Hippocampal formation (tissue), 2 donors: ENCODE measurements around the gene FOXQ1.
"Not testable (repeated sequence)": the region's sequence is repeated elsewhere in the genome, so short reads cannot be mapped to it uniquely, and the experiment has no call there.

ENCODE experiments used
- DNase-seq, 2 donors: peaks; one replicate each; lab custom pipeline; 2025; lab: John Stamatoyannopoulos, UW

The FOXQ1 gene

DNA sequence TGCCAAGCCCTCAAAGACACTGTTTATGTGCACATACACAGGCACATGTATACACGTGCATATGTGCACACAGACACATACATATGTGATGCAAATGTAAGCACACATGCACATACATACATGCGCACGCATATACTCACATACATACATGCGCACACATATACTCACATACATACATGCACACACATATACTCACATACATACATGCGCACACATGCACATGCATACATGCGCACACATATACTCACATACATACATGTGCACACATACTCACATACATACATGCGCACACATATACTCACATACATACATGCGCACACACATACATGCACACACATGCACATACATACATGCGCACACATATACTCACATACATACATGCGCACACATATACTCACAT, 20.5 kb upstream of the FOXQ1 start:
- DNase-seq, result no peak

DNA sequence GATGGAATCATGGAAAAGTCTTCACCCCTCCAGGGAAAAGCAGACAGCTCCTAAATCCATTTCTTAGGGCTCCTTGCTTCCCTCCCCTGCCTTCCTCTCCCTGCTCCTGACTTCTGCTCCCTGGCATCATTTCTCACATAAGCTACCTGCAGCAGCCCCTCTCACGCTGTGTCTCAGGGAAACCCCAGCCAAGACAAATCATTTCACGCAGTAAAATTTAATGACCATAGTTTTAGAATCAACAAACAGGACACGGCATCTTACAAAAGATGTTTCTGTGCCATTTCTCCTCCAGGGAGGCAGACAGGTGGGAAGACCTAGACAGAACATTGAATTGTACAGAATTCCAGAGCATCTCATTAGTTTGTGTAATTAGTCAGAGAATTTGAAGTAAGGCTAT, 16.5 kb upstream of the FOXQ1 start:
- no peak for DNase-seq

DNA sequence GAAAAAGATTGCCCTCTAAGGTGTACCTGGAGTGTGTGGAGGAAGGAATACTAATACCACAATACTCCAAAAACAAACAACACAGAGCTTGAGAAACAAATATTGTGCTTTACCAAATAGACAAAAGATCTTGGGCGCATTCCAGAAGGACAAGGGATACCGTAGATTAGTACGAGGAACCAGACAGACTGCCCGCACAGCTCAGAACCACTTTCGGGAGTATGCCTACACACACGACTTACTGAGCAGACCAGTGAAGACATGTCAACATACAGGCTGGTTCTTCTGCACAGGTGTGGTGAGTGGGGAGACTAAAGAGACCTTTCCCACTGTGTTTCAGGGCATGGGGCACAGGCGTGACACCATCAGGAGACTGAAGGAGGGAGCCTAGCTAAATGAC, 15.8 kb upstream of the FOXQ1 start:
- no peak for DNase-seq

DNA sequence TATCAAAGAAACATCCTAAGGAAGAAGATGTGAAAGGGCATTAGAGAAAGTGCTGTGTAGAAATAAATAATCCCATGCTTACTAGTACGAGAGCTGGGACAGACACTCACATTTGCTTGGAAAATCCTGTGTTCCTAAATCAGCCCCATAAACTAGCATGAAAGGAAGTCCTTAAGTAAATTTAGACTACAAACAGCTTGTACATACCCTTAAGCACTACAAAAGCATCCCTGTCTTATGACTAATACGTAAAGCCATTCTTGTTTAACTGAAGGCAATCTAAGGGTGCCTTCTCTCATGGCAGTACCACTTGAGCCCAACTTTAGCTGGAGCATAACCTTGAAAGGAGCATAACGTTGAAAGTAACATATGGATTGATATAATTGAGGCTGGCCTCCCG, 15.4 kb upstream of the FOXQ1 start:
- no peak for DNase-seq

DNA sequence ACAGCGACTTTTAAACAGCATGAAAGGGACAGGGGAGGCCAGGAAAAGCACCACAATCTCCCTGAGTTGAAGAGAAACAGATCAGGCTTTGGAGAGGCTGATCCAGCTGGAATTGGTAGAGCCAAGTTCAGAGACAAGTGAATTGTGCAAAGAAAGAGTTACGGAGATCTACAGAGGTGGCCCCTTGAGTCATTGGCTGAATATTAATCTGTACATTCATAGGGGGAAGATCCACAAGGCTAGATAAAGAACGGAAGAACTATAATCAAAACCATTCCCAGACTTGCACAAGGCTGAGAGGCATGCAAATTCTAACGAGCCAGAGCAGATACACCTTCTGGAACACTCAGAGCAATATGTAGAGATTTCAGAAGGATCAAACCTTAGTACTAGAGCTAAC, 14.2 kb upstream of the FOXQ1 start:
- DNase-seq, result no peak

DNA sequence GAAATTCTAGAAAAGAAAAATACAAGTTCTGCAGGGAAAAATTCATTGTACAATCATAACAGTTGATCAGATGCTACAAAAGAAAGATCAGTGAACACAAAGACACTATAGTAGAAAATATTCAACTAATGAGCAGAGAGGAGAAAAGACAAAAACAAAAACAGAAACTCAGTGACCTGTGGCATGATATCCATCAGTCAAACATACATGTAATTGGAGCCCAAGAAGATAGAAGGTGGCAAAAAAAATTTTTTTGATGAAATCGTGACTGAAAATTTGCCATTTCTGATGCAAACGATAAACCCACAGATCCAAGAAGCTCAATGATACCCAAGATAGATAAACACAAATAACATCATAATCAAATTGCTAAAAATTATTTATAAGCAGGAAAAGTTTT, 13.1 kb upstream of the FOXQ1 start:
- DNase-seq, result no peak

DNA sequence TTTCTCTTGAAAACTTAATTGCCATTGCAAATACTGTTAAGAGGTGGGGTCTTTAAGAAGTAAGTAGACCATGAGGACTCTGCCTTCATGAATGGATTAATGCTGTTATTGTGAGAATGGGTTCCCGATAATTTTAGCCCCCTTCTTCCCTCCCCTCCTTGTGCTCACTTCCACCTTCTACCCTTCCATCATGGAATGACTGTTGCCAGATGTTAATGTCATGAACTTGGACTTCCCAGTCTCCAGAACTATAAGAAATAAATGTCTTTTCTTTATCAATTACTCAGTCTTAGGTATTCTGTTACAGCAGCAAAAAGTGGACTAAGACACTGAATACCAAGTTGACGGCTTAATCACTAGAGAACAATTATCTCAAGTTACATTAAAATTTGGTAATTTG, 5.8 kb upstream of the FOXQ1 start:
- no peak for DNase-seq

DNA sequence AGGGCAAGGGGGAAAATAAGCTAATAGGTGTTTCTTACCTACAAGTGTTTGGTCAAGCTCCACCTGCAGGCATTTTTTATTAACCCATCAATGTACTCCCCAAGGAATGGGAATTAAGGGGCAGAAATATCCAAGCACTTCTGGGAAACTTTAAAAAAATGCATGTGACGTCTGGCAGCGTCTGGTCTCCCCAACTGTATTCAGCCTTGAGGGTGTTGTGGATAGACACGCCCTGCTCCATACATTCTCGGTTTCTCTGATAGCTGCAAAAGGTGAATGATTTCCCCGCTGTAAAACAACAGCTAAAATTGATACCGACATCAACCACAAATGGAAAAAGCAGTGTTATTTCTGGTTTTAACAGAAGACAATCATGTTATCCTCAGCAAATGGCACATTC, 2.5 kb upstream of the FOXQ1 start:
- no peak for DNase-seq

DNA sequence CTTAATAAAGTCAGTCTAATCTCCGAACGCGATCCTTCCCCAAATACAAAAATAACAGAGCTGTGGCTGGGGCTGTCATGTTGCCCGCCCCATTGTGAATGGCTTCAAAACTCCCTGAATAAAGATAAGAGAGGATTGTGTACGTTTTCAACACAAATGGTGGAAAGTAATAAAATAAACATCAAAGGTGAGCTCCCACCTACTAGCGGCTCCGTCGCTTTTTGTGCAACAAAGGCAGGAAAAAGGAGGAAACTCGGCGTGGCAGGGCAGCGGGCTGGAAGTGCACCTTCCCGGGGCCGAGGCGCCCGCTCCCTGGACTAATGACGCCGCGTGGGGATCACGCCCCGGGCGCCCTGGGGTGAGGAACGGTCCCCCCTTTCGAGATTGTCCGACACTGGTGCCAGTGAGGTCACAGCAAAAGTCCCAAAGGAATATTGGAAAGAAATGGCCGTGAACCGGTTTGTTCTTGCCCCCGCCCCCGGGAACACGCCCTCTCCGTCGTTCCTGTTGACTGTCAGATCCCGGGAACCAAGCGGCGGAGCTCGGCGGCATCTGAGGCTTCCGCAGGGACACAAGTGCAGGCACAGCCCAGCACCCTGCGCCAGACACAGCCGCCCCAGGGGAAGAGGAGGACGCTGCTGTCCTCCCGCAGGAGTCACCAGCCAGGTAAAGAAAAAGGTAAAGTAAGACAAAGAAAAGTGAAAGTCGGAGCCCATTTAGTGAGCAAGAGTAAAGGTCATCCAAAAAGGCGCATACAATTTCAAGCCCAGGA, 1.1 kb upstream of the FOXQ1 start:
- no peak for DNase-seq

DNA sequence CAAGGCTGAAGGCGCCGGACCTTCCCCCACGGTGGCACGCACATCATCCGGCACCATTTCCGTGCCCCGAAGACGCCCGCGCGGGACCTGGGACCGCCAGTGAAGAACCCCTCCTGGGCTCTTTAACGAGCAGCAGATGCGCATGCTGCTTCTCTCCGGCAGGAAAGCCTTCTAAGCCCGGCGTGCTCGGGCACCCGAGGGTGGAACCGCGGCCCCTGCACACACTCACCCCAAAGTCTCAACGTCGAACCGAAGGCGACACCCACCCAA, 240 bp downstream of the FOXQ1 start:
- DNase-seq, result no peak

DNA sequence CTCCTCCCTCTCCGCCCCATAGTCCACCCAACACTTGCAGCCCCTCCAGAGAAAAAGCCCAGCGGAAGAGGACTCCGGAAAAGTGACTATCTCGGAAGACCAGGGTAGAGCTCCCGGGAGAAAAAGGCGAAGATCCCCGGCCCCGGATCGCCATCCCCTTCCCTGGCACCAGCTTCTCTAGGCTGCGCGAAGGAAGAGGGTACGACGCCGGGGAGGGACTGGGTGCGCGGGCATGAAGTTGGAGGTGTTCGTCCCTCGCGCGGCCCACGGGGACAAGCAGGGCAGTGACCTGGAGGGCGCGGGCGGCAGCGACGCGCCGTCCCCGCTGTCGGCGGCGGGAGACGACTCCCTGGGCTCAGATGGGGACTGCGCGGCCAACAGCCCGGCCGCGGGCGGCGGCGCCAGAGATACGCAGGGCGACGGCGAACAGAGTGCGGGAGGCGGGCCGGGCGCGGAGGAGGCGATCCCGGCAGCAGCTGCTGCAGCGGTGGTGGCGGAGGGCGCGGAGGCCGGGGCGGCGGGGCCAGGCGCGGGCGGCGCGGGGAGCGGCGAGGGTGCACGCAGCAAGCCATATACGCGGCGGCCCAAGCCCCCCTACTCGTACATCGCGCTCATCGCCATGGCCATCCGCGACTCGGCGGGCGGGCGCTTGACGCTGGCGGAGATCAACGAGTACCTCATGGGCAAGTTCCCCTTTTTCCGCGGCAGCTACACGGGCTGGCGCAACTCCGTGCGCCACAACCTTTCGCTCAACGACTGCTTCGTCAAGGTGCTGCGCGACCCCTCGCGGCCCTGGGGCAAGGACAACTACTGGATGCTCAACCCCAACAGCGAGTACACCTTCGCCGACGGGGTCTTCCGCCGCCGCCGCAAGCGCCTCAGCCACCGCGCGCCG, 822 bp downstream of the FOXQ1 start:
- no peak for DNase-seq

DNA sequence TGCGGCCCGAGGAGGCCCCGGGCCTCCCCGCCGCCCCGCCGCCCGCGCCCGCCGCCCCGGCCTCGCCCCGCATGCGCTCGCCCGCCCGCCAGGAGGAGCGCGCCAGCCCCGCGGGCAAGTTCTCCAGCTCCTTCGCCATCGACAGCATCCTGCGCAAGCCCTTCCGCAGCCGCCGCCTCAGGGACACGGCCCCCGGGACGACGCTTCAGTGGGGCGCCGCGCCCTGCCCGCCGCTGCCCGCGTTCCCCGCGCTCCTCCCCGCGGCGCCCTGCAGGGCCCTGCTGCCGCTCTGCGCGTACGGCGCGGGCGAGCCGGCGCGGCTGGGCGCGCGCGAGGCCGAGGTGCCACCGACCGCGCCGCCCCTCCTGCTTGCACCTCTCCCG, 1.5 kb downstream of the FOXQ1 start:
- DNase-seq, result no peak

DNA sequence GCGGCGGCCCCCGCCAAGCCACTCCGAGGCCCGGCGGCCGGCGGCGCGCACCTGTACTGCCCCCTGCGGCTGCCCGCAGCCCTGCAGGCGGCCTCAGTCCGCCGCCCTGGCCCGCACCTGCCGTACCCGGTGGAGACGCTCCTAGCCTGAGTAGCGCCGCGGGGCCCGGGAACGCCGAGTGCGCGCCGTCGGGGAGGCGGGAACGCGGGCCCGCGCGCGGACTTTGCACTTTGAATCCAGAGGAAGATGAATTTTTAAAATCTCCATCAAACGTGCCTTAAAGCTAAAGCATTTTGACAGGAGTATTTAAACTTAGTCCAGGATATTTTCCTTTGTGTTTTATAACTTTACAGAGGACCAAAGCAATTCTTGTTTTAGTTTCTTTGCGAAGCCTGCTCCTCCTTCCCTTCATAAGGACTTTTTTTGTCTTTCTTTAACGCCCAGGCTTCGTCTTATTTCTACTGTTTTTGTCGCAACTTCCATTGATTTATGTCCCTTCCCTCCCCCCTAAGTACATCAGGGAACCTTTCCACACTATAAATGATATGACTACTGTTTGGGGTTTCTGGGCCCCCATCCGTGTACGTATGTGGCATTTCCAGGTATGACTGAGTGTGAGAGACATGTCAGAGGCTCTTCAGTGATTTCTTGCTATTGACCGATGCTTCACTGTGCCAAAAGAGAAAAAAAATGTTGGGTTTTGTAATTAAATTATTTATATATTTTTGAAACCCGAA, 2.0 kb downstream of the FOXQ1 start:
- no peak for DNase-seq

DNA sequence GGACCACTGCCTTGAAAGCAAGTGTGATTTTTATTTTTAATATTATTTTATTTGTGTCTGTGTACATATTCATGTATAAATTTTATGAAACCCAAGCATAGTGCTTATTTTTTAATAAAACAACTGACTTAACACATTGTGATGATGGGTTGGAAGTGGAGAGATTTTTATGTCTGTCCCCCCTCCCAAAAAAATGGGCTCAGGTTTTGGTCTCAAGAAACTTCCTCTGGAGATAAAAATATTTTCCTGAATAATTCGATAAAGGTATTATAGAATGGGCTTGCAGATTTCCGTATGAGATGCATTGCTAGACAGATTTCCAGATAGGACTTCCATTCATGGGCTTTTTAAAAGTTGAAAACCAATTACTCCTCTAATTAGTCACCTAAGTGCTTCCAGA, 2.7 kb downstream of the FOXQ1 start:
- no peak for DNase-seq

DNA sequence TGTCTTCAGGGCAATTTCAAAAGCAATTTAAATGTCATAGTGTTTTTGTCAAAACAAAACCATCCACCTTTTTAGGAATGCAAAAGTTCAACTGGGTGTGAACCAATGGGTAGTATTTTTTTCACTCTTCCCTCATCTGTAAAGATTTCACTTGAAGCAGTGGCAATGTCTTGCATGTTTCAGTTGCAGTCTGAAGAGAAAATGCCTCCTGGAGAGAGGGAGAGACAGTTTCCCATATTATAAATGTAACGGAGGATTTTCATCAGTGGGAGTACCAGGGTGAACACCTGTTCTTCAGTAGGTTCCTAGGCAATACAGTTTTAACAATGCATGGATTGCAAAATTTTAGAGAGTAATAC, 3.3 kb downstream of the FOXQ1 start:
- no peak for DNase-seq

DNA sequence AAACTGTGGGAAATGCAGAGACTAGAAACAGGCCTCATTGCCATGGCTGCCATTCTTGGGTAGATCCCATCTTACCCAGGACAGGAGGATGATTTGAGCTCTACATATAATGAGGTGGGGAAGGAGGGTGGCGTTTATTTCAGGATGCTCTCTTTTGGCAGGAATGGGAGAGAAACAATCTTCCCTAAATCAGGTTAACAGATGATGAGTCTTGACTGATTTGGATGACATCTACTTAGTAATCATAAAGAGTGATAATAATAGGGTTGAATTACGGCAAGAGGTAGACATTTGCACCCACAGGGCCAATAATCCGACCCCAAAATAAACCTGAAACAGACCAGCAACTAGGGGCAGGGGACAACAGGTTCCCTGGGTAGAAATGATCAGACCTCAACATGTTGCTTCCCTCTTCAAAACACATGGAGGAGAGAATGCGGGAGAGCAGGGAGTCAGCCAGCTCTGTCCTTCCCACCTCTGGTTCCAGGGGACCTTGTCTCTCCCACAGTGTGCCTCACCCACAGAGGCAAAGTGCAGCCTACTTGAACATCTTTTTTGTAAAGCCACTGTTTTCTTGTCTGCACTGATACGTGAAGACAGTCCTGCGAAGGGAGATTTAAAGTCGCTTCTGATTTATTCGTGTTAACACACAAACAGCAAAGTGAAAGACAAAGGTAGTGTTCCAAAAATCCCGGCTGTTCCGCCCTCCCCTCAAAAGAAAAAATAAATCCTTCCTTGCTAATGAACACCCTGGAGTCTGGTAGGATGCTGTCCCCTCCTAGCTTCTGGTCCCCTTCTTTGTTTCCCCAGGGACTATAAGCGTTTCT, 3.9 kb downstream of the FOXQ1 start:
- no peak for DNase-seq

DNA sequence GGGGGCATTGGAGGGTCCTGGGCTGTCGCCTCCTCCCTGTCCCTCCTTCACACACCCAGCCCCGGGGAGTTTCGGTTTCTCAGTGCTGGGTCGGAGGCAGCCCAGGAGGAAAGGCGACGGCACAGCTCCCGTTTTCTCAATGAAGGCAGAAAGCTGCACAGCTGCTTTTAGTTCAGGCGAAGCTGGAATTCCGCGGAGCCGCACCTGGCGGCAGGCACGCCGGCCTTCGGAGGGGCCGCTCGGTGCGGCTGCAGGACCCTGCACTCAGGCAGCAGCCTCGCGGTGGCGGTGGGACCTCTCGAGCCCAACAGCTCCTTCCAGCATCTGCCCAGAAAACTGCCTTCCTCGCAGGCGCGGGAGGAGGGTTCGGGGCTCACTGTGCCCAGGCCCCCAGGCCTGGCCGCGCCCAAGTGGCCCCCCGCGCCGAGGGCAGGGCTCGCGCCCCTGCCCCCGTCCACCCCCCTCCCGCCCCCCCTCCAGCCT, 4.6 kb downstream of the FOXQ1 start:
- DNase-seq, result no peak

DNA sequence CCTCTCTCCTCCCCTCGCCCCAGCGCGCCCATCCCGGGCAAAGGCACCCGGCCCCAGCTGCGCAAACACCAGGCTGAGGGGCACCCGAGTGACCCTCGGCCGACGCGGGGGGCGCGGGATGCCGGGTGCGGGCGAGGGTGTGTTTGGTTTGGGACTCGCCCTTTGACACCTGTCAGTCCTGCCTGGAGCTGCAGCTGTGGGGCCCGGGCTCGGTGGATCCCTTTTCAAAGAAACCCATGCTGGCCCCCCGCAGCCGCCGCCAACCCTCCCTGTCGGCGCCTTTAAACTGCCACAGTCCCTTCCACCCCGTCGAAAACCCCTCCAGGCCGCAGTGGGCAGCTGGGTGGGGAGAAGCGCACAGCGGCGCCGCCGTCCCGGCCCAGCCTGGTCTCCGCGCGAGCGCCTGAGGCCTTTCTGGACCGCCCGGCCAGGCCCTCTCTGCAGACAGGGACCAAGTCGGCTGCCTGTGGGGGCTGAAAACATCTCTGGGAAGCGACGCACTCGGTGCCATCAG, 5.5 kb downstream of the FOXQ1 start:
- DNase-seq, result no peak

DNA sequence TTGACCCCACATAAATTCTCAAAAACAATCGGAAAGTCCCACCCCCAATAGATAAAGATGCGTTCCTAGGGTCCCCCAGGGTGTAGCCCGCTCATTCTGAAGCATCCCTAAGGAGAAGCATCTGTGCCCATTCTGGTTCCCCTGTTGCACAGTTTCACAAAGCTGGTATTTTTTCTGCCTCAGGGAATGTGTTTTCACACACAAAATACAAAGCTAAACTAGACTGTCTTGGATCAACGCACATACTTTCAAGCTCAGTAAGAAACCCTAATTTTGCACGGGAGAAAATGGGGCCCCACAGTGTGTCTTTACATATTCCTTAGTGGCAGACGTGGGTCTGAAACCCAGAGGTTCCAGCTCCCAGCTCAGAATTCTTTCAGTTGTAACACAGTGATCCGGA, 6.1 kb downstream of the FOXQ1 start:
- no peak for DNase-seq

DNA sequence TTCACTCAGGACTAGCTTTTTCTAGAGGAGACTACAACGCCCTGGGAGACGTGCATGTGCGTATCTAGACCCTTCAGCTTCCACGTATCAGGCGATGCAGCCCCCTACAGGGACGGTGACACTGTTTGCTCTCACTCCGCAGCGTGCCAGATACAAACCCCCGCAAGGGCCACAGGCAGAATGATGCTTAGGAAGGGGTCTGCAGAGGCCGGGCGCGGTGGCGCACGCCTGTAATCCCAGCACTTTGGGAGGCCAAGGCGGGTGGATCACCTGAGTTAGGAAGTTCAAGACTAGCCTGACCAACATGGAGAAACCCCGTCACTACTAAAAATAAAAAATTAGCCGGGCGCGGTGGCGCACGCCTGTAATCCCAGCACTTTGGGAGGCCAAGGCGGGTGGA, 6.7 kb downstream of the FOXQ1 start:
- not testable (repeated sequence) for DNase-seq

DNA sequence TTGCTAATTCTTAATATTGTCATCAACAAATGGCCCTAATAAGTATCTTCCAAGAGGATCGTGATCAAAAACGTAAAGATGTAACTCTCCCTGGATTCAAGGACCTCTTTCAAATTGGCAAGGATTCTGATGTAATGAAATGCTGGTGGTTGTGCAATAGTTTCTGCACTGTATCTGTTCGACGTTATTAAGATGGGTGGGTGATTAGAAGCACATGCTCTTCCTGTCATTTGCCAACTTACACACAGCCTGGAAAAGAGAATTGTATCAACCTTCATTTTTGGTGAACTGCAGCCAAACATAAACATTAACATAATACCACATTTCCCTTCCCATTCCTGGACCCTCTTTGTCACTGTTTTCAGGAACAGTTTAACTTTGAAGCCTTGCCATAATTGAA, 9.8 kb downstream of the FOXQ1 start:
- no peak for DNase-seq

DNA sequence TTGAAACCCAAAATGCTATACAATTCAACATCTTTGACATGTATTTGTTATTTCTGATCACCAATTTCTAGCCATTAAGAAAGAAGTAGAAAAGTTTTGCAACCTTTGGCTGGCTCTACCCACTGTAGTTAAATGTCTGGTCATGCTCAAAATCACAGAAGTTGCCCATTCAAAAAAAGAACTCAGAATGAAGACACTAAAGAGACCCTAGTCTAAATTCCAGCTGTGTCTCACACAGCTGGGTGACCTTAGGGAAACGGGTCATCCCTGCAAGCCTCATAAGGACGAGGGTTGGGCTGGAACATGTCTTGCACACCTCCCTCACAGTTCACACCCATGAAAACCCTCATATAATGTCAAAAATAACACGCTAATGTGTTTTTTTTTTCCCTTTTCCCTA, 10.3 kb downstream of the FOXQ1 start:
- no peak for DNase-seq
